Stimulated activated naive CD8-positive, alpha-beta T cell treated with anti-CD3 and anti-CD28 coated beads, Interleukin-15, amount 100 ng/mL, for 72 hours (primary cell): ENCODE measurements around the gene CBR4.

Experiments
- ATAC-seq: fragments of 150-1000 bp; cut with Tn5 transposase; 2 replicates; pipeline ENCODE4 v1.10.0; 2021; ENCODE audit warnings: mild to moderate bottlenecking, moderate library complexity
- DNase-seq, 2 donors: peaks; one replicate each; pipeline ENCODE4 v3.0.0; 2021 to 2022
- H3K27ac Mint-ChIP-seq, 2 donors: one replicate each; pipeline ENCODE4 v1.8.0; 2022; ENCODE audit warnings: mild to moderate bottlenecking in 2 of 2, mixed read lengths in 2 of 2, moderate library complexity in 2 of 2
- H3K27me3 Mint-ChIP-seq: one replicate; pipeline ENCODE4 v1.8.0; 2022; ENCODE audit warnings: mixed read lengths
- H3K4me1 Mint-ChIP-seq: one replicate; pipeline ENCODE4 v1.8.0; 2022; ENCODE audit warnings: mild to moderate bottlenecking, mixed read lengths
- H3K4me3 Mint-ChIP-seq, 2 donors: one replicate each; pipeline ENCODE4 v1.8.0; 2022; ENCODE audit warnings: mild to moderate bottlenecking in 2 of 2, mixed read lengths in 2 of 2, moderate library complexity in 1 of 2
- H3K9me3 Mint-ChIP-seq, 2 donors: one replicate each; pipeline ENCODE4 v1.8.0; 2022; ENCODE audit warnings: mixed read lengths in 2 of 2

CBR4 gene

DNA sequence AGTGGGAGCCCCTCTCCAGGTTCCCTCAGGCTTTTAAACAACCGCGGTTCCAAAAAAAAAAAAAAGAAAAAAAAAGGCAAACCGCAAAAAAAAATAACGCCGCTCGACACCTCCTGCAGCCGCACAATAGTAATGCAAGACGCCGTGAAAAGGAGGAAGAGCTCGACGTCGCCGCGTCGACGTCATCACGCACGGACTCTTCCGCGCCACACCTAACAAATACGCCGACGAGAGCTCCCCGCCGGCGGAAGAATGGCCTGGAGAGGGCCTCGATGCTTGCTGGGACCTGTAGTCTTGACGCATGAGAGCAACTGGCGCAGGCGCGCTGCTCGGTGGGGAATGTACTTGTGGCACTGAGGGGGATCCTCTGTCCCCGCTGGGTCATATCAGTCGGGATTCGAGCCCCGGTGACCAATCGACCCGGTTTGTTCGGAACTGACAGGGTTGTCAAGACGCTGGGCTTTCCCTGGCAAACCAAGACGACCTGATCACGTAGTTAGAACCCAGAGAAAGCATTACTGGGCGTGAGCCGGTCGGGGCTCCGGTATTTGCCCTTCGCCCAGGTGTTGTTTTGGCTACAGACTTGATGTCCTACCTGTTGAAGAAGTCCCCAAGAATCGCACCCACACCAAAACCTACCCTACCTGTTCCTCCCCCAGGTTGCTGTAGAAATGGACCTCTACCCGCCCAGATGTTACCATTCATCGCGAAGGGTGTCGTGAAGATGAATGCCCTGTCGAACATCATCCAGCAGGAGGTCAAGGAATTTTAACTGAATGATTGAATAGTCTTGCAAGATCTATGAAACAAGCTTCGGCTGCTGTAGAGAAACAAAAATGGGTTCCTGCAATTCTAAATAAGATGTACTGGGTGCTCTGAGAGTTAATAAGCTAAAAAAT is at the start of gene CBR4:
Gene CBR4 (minus strand): TSS at position 131 of the 899 bp plus-strand sequence. CDS start 166 bp downstream, outside the sequence.
- H3K4me1 Mint-ChIP-seq: peaks cover 31% of the 10 kb centered on the region
- H3K4me3 Mint-ChIP-seq: peak within 1 kb of the TSS; percentile 94 to 97
- peak within 1 kb of the TSS; percentile 97 to 99 for H3K27ac Mint-ChIP-seq
- H3K9me3 Mint-ChIP-seq: no peaks in the 10 kb centered on the region
- peak; percentile 97 for ATAC-seq
- DNase-seq: peak; percentile 91 to 96
- no peaks in the 10 kb centered on the region for H3K27me3 Mint-ChIP-seq

DNA sequence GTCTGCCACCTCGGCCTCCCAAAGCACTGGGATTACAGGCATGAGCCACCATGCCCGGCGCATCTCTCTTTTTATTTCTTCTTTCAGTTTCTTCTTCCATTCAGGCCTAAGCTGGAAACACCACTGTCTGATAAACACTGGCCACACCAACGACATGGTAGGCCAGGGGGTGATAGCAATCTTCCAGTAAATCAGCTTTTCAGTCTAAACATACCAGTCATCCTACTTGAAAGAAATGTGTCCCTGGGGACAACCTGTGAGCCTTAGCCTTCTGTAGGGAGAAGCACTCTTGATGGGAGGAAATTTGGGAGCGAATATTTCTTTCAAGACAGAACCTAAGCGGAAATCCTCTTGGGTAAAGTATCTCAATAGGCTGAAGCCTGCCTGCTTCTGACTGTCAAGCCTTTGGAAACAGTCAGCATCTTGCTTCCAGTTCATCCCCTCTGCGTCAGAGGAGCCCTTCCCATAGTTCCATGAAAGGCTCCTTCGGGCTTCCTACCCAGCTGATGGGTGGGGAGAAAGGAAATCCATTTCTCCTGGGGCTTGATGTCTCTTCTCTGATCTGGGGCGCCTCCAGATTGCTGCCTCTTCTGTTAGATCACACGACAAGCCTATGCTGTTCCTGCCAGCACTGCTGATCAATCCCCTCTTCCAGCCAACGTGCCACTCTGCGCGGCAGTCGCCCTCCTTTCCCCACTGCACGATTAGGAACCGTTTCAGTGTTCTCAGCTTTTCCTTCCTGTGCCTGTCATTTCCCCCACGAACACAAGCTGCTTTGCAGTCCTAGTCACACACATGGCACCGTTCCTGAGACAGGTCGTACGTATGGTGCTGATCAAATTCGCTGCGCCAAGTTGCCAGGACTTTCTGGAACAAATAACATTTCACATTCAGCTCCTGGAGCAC is 49.5 kb upstream of the CBR4 start:
- ATAC-seq (no peak), DNase-seq (no peak)
- H3K4me1 Mint-ChIP-seq: no peaks in the 10 kb centered on the region
- no peak overlapping the region for H3K4me3 Mint-ChIP-seq
- H3K9me3 Mint-ChIP-seq: no peaks in the 10 kb centered on the region
- no peak overlapping the region for H3K27ac Mint-ChIP-seq
- no peaks in the 10 kb centered on the region for H3K27me3 Mint-ChIP-seq

DNA sequence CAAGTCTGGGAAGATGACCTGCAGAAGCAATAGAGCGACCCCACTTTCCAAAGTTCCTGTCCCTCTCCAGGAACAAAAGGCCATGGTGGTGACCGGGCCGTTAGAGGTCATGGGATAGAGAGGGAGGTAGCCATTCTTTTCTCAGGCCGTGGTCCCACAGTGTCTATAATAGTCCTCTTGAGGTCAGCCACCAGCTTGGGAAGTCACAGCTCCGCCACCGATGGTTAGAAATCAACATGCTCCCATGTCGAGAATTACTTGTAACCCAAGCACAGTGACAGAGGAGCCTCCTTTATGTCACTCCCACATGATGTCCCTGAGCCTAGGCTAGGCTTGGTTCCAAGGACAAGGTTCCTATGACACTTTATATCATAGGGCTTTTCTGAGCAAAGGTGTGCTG is 48.3 kb upstream of the CBR4 start:
- no peaks in the 10 kb centered on the region for H3K27me3 Mint-ChIP-seq
- no peaks in the 10 kb centered on the region for H3K4me1 Mint-ChIP-seq
- no peak for DNase-seq

DNA sequence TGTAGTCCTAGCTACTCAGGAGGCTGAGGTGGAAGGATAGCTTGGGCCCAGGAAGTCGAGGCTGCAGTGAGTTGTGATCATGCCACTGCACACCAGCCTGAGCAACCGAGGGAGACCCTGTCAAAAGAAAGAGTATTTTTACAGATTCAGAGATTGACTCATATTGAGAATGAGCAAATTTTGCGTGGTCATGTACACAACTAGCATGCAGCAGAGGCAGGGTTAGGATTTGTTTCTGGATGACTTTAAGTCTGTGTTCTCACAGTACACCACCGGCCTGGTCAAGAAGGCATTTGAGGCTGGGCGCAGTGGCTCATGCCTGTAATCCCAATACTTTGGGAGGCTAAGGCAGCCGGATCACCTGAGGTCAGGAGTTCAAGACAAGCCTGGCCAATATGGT is 44.8 kb upstream of the CBR4 start:
- no peak overlapping the region for H3K4me3 Mint-ChIP-seq
- peak overlapping the region in 1 of 2 donors; percentile 64 for H3K27ac Mint-ChIP-seq
- ATAC-seq (no peak), DNase-seq (no peak)
- H3K9me3 Mint-ChIP-seq: no peaks in the 10 kb centered on the region
- no peaks in the 10 kb centered on the region for H3K27me3 Mint-ChIP-seq
- no peaks in the 10 kb centered on the region for H3K4me1 Mint-ChIP-seq

More for the DNA sequence above, 48.3 kb upstream of the CBR4 start:
- Mint-ChIP-seq H3K27ac (no peak overlapping the region), H3K9me3 (no peaks in the 10 kb centered on the region), H3K4me3 (no peak overlapping the region)
- no peak for ATAC-seq

DNA sequence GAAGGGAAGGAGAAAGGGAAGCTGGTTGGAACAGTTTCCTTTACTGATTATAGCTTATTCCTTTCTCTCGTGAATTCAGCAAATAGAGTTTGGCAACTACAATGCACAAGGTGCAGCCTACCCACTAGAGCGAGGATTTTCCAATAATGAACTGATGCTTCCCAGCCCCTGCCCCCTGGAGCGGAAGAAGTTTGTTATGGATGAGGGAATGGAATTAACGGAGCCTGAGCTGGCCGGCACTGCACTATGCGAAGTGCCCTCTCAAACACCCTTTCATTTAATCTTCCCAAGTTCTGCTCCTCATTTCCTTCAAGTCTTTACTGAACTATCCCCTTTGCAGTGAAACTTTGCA is 42.5 kb upstream of the CBR4 start:
- H3K4me3 Mint-ChIP-seq: no peak overlapping the region
- no peaks in the 10 kb centered on the region for H3K9me3 Mint-ChIP-seq
- no peak for DNase-seq
- H3K27me3 Mint-ChIP-seq: no peaks in the 10 kb centered on the region
- no peaks in the 10 kb centered on the region for H3K4me1 Mint-ChIP-seq
- no peak overlapping the region for H3K27ac Mint-ChIP-seq
- ATAC-seq: no peak

DNA sequence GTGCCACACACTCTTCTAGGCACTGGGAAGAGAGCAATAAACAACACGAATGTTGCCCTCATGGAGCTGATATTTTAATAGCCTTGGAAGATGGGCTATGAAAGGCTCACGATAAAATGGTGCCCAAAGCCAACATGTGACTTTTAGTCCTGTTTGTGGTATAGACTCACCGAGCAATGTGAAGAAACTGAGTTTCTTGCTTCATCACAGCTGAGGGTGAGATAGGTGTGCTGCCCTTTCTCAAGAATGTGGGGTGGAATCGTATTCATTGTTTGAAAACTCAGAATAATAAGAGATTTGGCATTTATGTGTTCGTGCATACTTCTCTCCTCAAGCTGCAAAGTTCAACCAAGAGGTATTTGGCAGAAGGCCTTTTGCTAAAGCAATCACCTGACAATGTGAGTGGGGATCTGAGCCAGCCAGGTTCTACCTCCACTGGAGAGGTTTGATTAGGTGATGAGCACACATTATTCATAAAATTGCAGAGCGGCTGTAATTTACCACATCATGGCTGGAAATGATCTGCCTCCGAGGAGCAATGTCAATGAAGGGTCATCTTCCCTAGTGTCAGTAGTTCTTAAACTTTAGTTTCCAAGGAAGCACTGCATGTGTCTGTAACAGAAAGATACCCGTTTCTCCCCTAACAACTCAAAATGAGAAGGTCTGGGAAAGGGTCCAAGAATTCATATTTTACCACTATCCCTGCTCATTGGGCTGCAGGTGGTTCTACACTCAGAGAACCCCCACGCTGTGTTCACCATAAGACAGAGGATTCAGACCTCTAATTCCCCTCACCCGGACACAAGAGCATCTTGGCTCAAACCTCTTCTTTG is 41.9 kb upstream of the CBR4 start:
- no peaks in the 10 kb centered on the region for H3K27me3 Mint-ChIP-seq
- H3K9me3 Mint-ChIP-seq: no peaks in the 10 kb centered on the region
- ATAC-seq (no peak), DNase-seq (no peak)
- H3K4me1 Mint-ChIP-seq: no peaks in the 10 kb centered on the region
- H3K27ac Mint-ChIP-seq: no peak overlapping the region
- no peak overlapping the region for H3K4me3 Mint-ChIP-seq

DNA sequence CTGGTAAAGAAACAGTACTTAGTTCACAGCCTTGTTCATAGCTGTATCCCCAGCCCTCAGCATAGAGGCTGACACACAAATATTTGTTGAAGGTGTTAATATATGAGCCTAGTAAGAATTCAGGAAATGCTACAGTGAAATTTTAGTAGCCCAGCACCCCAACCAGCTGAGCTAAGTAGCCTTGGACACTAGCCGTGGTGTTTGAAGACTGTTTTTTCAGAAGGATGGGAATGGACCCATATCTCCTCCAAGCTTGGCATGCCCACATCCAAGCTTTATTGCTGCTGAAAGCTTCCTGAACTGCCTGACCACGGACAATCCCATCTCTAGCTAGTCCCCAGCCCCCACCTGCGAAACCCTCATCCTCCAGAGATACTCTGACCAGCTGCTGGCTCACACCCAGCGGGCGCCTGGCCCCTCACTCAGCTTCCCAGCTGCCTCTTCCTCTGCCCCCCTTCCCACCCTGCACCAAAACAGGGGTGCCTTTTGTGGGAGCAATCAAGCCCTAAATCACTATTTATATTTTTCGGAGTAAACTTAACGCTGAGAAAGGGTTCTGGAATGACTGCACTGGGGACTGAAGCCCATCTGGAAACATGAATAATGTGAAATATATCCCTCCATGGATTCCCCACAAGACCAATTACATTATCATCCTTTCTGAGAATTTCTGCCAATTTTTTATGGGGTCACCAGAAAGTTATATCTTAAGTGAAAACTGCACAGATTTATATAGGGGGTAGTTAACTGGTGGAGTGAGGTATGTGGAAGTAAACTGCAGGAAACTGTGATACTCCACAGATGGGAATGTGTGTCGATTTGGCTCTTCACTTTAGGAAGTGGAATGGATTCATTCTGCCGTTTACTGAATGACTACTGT is 41.1 kb upstream of the CBR4 start:
- ATAC-seq: no peak
- H3K9me3 Mint-ChIP-seq: no peaks in the 10 kb centered on the region
- no peak overlapping the region for H3K27ac Mint-ChIP-seq
- H3K4me1 Mint-ChIP-seq: no peaks in the 10 kb centered on the region
- no peaks in the 10 kb centered on the region for H3K27me3 Mint-ChIP-seq
- no peak for DNase-seq
- no peak overlapping the region for H3K4me3 Mint-ChIP-seq

DNA sequence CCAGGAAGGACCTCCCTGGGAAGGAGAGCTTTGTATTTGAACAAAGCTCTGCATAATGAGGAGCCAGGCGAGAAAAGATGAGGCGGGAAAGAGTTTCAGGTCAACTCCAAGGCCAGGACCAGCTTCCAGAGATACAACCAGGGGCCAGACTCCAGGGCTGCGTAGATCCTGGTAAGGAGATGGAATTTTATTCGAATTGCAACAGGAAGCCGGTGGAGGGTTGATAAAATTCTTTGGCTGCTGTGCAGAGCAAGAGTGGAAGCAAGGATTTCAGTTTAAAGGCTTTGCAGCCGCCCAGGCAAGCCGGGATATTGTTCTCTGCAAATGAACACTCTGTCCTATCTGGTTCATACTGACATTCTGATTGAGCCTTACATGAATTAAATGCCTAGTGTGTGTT is 40.2 kb upstream of the CBR4 start:
- Mint-ChIP-seq H3K4me3 (no peak overlapping the region), H3K4me1 (no peaks in the 10 kb centered on the region), H3K27me3 (no peaks in the 10 kb centered on the region), H3K27ac (no peak overlapping the region), H3K9me3 (no peaks in the 10 kb centered on the region)
- ATAC-seq: no peak
- DNase-seq: no peak

DNA sequence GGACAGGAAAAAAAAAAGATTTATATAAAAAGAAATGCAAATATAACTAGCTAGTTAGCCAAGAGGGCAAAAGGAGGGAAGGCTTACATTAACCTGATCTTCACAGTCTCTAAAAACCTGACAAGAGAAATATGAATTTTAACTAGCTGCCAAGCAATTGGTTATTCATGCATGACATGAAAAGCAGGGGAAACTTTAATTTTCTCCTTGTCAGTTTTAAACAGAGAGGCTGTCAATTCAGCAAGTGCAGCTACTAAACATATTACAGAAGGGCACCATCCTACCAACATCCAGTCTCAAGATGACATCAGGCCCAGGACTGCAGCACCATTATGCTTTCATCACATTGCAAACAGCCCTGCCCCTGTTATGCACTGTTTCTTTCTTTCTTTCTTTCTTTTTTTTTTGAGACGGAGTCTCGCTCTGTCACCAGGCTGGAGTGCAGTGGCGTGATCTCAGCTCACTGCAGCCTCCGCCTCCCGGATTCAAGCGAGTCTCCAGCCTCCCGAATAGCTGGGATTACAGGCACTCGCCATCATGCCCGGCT is 38.9 kb upstream of the CBR4 start:
- ATAC-seq (no peak), DNase-seq (no peak)
- no peak overlapping the region for H3K4me3 Mint-ChIP-seq
- no peaks in the 10 kb centered on the region for H3K9me3 Mint-ChIP-seq
- H3K27me3 Mint-ChIP-seq: no peaks in the 10 kb centered on the region
- H3K27ac Mint-ChIP-seq: no peak overlapping the region
- H3K4me1 Mint-ChIP-seq: no peaks in the 10 kb centered on the region

DNA sequence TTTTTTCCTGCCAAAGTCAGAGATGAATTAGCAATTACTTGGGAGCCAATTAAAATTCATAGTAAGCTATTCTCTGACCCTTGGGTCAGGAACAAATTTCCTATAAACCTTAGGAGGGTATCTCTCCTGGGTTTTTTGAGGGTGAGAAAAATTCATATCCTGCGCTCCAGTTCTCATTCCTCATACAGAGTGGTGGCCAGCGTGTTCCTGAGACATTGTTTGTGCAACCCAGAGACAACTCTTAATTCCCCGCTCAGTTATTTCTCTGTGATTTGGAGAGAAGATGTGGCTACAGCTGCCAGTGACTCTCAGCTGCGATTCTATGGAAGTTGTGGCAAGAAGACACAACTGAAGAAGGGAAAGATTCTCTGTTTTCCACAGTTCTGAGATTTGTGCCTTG is 37.9 kb upstream of the CBR4 start:
- no peak overlapping the region for H3K27ac Mint-ChIP-seq
- H3K9me3 Mint-ChIP-seq: no peaks in the 10 kb centered on the region
- no peak overlapping the region for H3K4me3 Mint-ChIP-seq
- H3K4me1 Mint-ChIP-seq: no peaks in the 10 kb centered on the region
- no peaks in the 10 kb centered on the region for H3K27me3 Mint-ChIP-seq
- DNase-seq (no peak), ATAC-seq (no peak)

DNA sequence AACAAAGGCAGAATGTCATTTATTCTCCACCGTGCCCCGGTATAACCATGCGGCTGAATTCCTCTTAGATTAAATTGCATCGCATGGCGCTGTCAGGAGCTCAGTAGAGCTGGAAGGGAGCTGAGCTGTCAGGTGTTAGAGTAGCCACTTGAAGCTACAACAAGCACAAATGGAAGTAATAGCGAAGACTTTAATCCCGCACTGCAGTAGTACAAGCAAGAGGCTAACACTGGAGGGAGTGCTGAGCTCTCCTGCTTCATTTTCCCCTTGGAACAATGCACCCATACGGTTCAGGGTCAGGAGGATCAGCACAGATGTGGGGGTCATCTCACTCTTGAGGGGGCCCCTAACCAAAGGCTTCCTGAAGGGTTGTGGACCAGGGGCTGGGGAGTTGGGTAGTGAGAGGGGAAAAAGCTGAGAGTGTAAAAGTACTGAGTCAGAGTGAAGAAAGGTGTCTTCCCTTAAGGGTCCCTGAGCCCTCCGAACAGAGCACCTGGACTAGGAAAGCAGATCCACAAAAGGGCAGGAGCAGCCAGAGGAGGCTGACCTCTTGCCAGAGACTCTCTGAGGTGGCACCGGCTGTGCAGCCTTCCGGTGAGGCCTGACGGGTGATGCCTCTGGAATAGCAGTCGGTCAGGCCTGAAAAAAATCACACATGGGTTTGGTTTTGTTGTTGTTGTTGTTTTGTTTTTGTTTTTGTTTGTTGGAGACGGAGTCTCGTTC is 36.0 kb upstream of the CBR4 start:
- Mint-ChIP-seq H3K9me3 (no peaks in the 10 kb centered on the region), H3K27me3 (no peaks in the 10 kb centered on the region), H3K27ac (no peak overlapping the region), H3K4me3 (no peak overlapping the region), H3K4me1 (no peaks in the 10 kb centered on the region)
- no peak for ATAC-seq
- no peak for DNase-seq

DNA sequence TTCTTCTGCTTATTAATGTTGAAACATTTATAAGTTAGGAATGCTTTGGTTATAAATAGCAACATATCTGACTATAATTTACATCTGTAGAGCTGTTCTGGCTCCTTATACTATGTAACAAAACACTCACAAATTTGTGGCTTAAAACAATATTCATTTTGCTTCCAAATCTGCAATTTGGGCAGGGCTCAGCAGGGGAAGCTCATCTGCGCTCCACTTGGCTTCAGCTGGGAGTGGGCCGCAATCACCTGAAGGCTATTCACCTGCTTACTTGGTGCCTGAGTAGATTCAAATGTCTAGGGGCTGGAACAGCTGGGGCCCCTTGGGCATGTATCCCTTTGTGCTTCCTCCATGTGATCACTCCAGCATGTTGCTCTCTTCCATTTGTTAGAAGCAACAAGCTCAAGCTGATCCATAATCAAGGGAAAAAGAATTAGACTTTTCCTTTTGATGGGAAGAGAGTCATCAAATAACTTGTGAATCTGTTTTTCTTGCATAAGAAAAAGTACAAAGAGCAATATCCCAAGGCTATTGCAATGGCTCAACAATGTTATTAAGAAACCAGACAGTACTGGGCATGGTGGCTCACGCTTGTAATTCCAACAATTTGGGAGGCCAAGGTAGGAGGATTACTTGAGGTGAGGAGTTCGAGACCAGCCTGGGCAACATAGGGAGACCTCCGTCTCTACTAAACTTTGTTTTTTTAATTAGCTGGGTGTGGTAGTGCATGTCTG is 34.8 kb upstream of the CBR4 start:
- ATAC-seq: no peak
- no peak overlapping the region for H3K27ac Mint-ChIP-seq
- DNase-seq: no peak
- H3K9me3 Mint-ChIP-seq: no peaks in the 10 kb centered on the region
- H3K4me3 Mint-ChIP-seq: no peak overlapping the region
- H3K4me1 Mint-ChIP-seq: no peaks in the 10 kb centered on the region
- no peaks in the 10 kb centered on the region for H3K27me3 Mint-ChIP-seq

DNA sequence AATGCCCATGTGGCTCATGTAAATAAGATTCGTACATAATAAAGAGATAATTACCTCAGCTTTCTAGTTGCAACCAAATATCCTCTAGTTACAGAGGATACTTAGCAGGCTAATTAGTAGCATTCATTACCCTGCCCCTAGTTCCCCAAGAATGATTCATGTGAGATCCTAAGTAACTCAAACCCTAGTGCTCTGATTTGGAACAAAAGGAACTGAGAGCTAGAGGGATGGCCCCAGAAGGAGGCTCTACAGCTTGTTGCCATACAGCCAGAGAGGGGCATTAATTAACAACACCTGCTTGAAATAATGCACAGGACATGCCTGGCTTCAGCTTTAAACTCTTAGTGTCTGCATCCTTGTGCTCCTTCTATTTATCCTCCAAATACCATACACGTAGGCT is 32.6 kb upstream of the CBR4 start:
- H3K9me3 Mint-ChIP-seq: no peaks in the 10 kb centered on the region
- DNase-seq (no peak), ATAC-seq (no peak)
- no peak overlapping the region for H3K27ac Mint-ChIP-seq
- no peak overlapping the region for H3K4me3 Mint-ChIP-seq
- H3K4me1 Mint-ChIP-seq: no peaks in the 10 kb centered on the region
- no peaks in the 10 kb centered on the region for H3K27me3 Mint-ChIP-seq
